ENCODE results near the gene SLF1. TPM values are rescaled to one million over a fixed set of nuclear protein-coding genes. Genes with fewer than 3 reads are reported as not detected.

SLF1 gene
- total and polyA plus RNA-seq, 9 of the 15 experiments (the other 6 are each of a cell fraction or from before 2014, with no cell fraction given): 9.8 to 31.1 (median 16.3) TPM

- no peak for TF ChIP-seq IRF1 (CRISPR knock-in tag; IDR thresholded peaks at IDR 0.05; ENCODE audit: borderline replicate concordance)
Observed at GRCh38 chr5:94711785-94712184, 93.3 kb downstream of the SLF1 start (continued).

- no peaks in the 10 kb centered on the region for H3K27me3 ChIP-seq (ENCODE audit: control insufficient read depth in 2 of 2, insufficient read depth in 2 of 2, low read length in 2 of 2)
- WGBS (ENCODE audit: insufficient coverage, low coverage, missing lambda C conversion rate): 92% methylated on average over 3 of the region's 3 CpGs
- no peak overlapping the region for H2AFZ ChIP-seq (ENCODE audit: low read depth, low read length)
- POLR2A ChIA-PET: interaction anchor here (0.6 to 0.8 kb wide), 2 partner anchors 115 to 636 kb away, joined by 3 read pairs; no protein-coding TSS in a partner anchor
- H3K36me3 ChIP-seq (ENCODE audit: control insufficient read depth, insufficient read depth, low read length): peaks cover 7% of the 10 kb centered on the region; the same call in 1 of the 3 replicates
- no peak overlapping the region for H3K4me3 ChIP-seq
- FAIRE-seq (no peak), DNase-seq (ENCODE audit: extremely low read depth in 1 of 4, low spot score in 3 of 4) (no peak), ATAC-seq (no peak)
- intact Hi-C loops (cut with micrococcal nuclease): no loop called here
- no TSS peak for BruUV-seq (replicated peaks)
- no peak overlapping the region for H3K27ac ChIP-seq (ENCODE audit: extremely low read depth, low read depth, low read length)
- no peaks in the 10 kb centered on the region for H3K79me2 ChIP-seq (ENCODE audit: control insufficient read depth, insufficient read depth, low read length)
- no peaks in the 10 kb centered on the region for H3K9me3 ChIP-seq (replicated peaks; ENCODE audit: control insufficient read depth, insufficient read depth, low read depth, low read length)
- in situ Hi-C loops (cut with MboI): no loop called here
- no peaks in the 10 kb centered on the region for H3K9me1 ChIP-seq (ENCODE audit: control insufficient read depth, insufficient read depth, low read length)
- H3K4me1 ChIP-seq (replicated peaks in 1 of 2; ENCODE audit: control insufficient read depth in 2 of 2, insufficient read depth in 2 of 2, low read length in 2 of 2): no peaks in the 10 kb centered on the region
- no peaks in the 10 kb centered on the region for H4K20me1 ChIP-seq (replicated peaks; ENCODE audit: control insufficient read depth, insufficient read depth, low read length)
- H3K4me2 ChIP-seq (ENCODE audit: insufficient read depth, low read length): no peak overlapping the region
- TF ChIP-seq HINFP (tag; conservative IDR thresholded peaks at IDR 0.05; ENCODE audit: low read depth) (no peak), SOX6 (IDR thresholded peaks at IDR 0.05) (no peak), CGGBP1 (CRISPR knock-in tag; IDR thresholded peaks at IDR 0.05) (no peak), GATAD2A (IDR thresholded peaks at IDR 0.05) (no peak), ZNF830 (CRISPR knock-in tag; IDR thresholded peaks at IDR 0.05) (no peak), MYBL2 (IDR thresholded peaks at IDR 0.05; ENCODE audit: low read depth) (no peak), MYBL2 (CRISPR knock-in tag; IDR thresholded peaks at IDR 0.05; ENCODE audit: borderline replicate concordance) (no peak)
- H3K9ac ChIP-seq (ENCODE audit: insufficient read depth in 1 of 2, low read depth in 2 of 2, low read length in 2 of 2): no peak overlapping the region
- CTCF ChIA-PET (ENCODE audit: low intra/inter-chr PET ratio): interaction anchor here (0.7 kb wide), 1 partner anchor 25 kb away, joined by 3 read pairs; no protein-coding TSS in a partner anchor
Observed at GRCh38 chr5:94715768-94716167, 97.3 kb downstream of the SLF1 start.

Measured in K562 (cell line).